Trophoblast cell (in vitro differentiated cells and primary cell): ENCODE measurements around the gene IL21R.
"Not testable (repeated sequence)": the region's sequence is repeated elsewhere in the genome, so short reads cannot be mapped to it uniquely, and the experiment has no call there.

Source experiments
- DNase-seq, 2 donors: peaks; one replicate each; pipeline ENCODE4 v3.0.0-alpha.2; 2016
- H2AFZ ChIP-seq: 2 replicates; pipeline ENCODE4 v1.6.1; 2013; ENCODE audit warnings: low read length, moderate library complexity, mild to moderate bottlenecking; ENCODE audit not compliant: insufficient read depth, poor library complexity
- H2AK5ac ChIP-seq: 2 replicates; pipeline ENCODE4 v1.6.1; 2013; ENCODE audit warnings: mild to moderate bottlenecking, low read length
- H2BK120ac ChIP-seq: 2 replicates; pipeline ENCODE4 v1.6.1; 2013; ENCODE audit warnings: low read length, mild to moderate bottlenecking, moderate library complexity; ENCODE audit not compliant: insufficient read depth, poor library complexity
- H2BK12ac ChIP-seq: 2 replicates; pipeline ENCODE4 v1.6.1; 2013; ENCODE audit warnings: mild to moderate bottlenecking, low read length, moderate library complexity
- H2BK5ac ChIP-seq: 2 replicates; pipeline ENCODE4 v1.6.1; 2013; ENCODE audit warnings: low read length, low read depth, moderate library complexity, mild to moderate bottlenecking; ENCODE audit not compliant: poor library complexity
- H3K14ac ChIP-seq: 2 replicates; pipeline ENCODE4 v1.6.1; 2013; ENCODE audit warnings: mild to moderate bottlenecking, low read length
- H3K18ac ChIP-seq: 2 replicates; pipeline ENCODE4 v1.6.1; 2013; ENCODE audit warnings: mild to moderate bottlenecking, low read length
- H3K23ac ChIP-seq: 2 replicates; pipeline ENCODE4 v1.6.1; 2013; ENCODE audit warnings: low read length
- H3K27ac ChIP-seq: 2 replicates; pipeline ENCODE4 v1.5.1; 2013; ENCODE audit warnings: low read depth, mild to moderate bottlenecking, inconsistent platforms, low read length, moderate library complexity
- H3K27me3 ChIP-seq: 2 replicates; pipeline ENCODE4 v1.6.1; 2013; ENCODE audit warnings: inconsistent platforms, mild to moderate bottlenecking, low read length, moderate library complexity; ENCODE audit not compliant: insufficient read depth
- H3K36me3 ChIP-seq, 2 experiments: 1 replicate in 1 of 2; 2 replicates in 1 of 2; pipeline ENCODE4 v1.6.1; 2013; ENCODE audit warnings: low read length in 2 of 2, mild to moderate bottlenecking in 2 of 2, moderate library complexity in 1 of 2; ENCODE audit not compliant: insufficient read depth in 2 of 2, control insufficient read depth in 1 of 2
- H3K4ac ChIP-seq: 2 replicates; pipeline ENCODE4 v1.6.1; 2013; ENCODE audit warnings: low read depth, mild to moderate bottlenecking, low read length, moderate library complexity
- H3K4me1 ChIP-seq, 2 experiments: 1 replicate in 1 of 2; 2 replicates in 1 of 2; pipeline ENCODE4 v1.6.1; 2013; ENCODE audit warnings: low read length in 2 of 2, mild to moderate bottlenecking in 2 of 2, moderate library complexity in 1 of 2; ENCODE audit not compliant: insufficient read depth in 2 of 2, control insufficient read depth in 1 of 2
- H3K4me2 ChIP-seq: 2 replicates; pipeline ENCODE4 v1.6.1; 2013; ENCODE audit warnings: inconsistent platforms, mild to moderate bottlenecking, low read length, moderate library complexity
- H3K4me3 ChIP-seq: 2 replicates; pipeline ENCODE4 v1.5.1; 2013; ENCODE audit warnings: mild to moderate bottlenecking, low read depth, low read length, inconsistent platforms
- H3K79me1 ChIP-seq: one replicate; pipeline ENCODE4 v1.6.1; 2013; ENCODE audit warnings: low read length
- H3K79me2 ChIP-seq: 2 replicates; pipeline ENCODE4 v1.6.1; 2013; ENCODE audit warnings: low read length, mild to moderate bottlenecking; ENCODE audit not compliant: control insufficient read depth, insufficient read depth, poor library complexity
- H3K9ac ChIP-seq: 2 replicates; pipeline ENCODE4 v1.6.1; 2013; ENCODE audit warnings: mild to moderate bottlenecking, low read length
- H3K9me3 ChIP-seq: 2 replicates; pipeline ENCODE4 v1.6.1; 2013; ENCODE audit warnings: low read depth, mild to moderate bottlenecking, control low read depth, inconsistent platforms, low read length; ENCODE audit not compliant: insufficient read depth
- H4K12ac ChIP-seq: 2 replicates; pipeline ENCODE4 v1.6.1; 2013; ENCODE audit warnings: low read depth, mild to moderate bottlenecking, low read length, moderate library complexity
- H4K8ac ChIP-seq: 2 replicates; pipeline ENCODE4 v1.6.1; 2013; ENCODE audit warnings: low read depth, mild to moderate bottlenecking, low read length, moderate library complexity
- H4K91ac ChIP-seq: one replicate; pipeline ENCODE4 v1.6.1; 2013; ENCODE audit warnings: low read depth, mild to moderate bottlenecking, low read length, moderate library complexity
- WGBS: extraction: QIAGEN DNeasy Blood & Tissue Kit; methylation state at CpG from one replicate; pipeline ENCODE4 v1.1.7; 2013; ENCODE audit warnings: missing lambda C conversion rate; ENCODE audit not compliant: insufficient read length, insufficient coverage; ENCODE audit errors: extremely low coverage; 5-methylcytosine and 5-hydroxymethylcytosine counted together

The IL21R gene

DNA sequence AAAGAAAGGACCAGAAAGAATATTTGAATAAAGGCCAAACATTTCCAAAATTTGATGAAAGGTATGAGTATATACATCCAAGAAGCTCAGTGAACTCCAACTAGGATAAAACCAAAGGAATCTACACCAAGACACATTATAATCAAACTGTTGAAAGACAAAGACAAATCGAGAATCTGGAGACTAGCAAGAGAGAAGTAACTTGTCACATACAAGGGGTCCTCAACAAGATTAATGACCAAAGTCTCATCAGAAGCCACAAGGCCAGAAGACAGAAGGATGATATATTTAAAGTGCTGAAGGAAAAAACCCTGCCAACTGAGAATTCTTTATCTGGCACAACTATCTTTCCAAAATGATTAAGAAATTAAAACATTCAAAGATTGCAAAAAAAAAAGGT is 9.3 kb upstream of the IL21R start:
- Histone ChIP-seq H3K4me2 (no peak overlapping the region), H3K27me3 (no peaks in the 10 kb centered on the region), H4K91ac (no peak overlapping the region), H2BK5ac (no peak overlapping the region), H4K12ac (no peak overlapping the region), H3K14ac (no peak overlapping the region), H3K79me1 (no peaks in the 10 kb centered on the region), H4K8ac (no peak overlapping the region), H3K4me1 (no peaks in the 10 kb centered on the region), H2BK120ac (no peak overlapping the region), H3K9ac (no peak overlapping the region), H3K27ac (no peak overlapping the region), H2AK5ac (no peak overlapping the region), H3K18ac (no peak overlapping the region), H3K4me3 (no peak overlapping the region), H2AFZ (no peak overlapping the region), H3K4ac (no peak overlapping the region), H3K79me2 (no peaks in the 10 kb centered on the region), H3K23ac (no peak overlapping the region), H2BK12ac (no peak overlapping the region), H3K36me3 (no peaks in the 10 kb centered on the region), H3K9me3 (peaks cover 2% of the 10 kb centered on the region)
- WGBS = no CpG with 5 or more reads among the region's 1 CpG
- no peak for DNase-seq

- H4K8ac ChIP-seq = no peak overlapping the region
- H3K14ac ChIP-seq = no peak overlapping the region
- H3K79me2 ChIP-seq = no peaks in the 10 kb centered on the region
- H3K9me3 ChIP-seq = no peaks in the 10 kb centered on the region
- no peak for DNase-seq
- no peak overlapping the region for H3K4me2 ChIP-seq
- H2BK120ac ChIP-seq = no peak overlapping the region
- no peak overlapping the region for H3K4ac ChIP-seq
- no peak overlapping the region for H2AFZ ChIP-seq
- H3K36me3 ChIP-seq = no peaks in the 10 kb centered on the region
- no peak overlapping the region for H2AK5ac ChIP-seq
- no peak overlapping the region for H4K91ac ChIP-seq
- H3K4me3 ChIP-seq = no peak overlapping the region
- no peaks in the 10 kb centered on the region for H3K4me1 ChIP-seq
- no peak overlapping the region for H3K23ac ChIP-seq
- no peak overlapping the region for H4K12ac ChIP-seq
- no peak overlapping the region for H2BK5ac ChIP-seq
- H3K27ac ChIP-seq = no peak overlapping the region
- H3K9ac ChIP-seq = no peak overlapping the region
- no peak overlapping the region for H2BK12ac ChIP-seq
- H3K79me1 ChIP-seq = no peaks in the 10 kb centered on the region
- no peak overlapping the region for H3K18ac ChIP-seq
- no peaks in the 10 kb centered on the region for H3K27me3 ChIP-seq
Observed at GRCh38 chr16:27394516-27394915, 7.5 kb upstream of the IL21R start.

DNA sequence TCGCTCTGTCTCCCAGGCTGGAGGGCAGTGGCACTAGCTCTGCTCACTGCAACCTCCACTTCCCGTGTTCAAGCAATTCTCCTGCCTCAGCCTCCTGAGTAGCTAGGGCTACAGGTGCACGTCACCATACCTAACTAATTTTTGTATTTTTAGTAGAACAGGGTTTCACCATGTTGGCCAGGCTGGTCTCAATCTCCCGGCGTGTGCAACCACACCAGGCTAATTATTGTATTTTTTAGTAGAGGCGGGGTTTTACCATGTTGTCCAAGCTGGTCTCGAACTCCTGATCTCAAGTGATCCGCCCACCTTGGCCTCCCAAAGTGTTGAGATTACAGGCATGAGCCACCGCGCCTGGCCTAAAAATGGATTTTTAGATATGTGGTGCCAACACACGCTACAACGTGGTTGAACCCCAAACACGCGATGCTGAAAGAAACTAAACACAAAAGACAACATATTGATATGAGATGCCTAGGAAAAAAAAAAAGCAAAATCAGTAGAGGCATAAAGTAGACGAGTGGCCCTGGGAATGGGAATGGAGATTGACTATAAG is 3.6 kb upstream of the IL21R start:
- not testable (repeated sequence) for H3K18ac ChIP-seq, H4K8ac ChIP-seq, H2AFZ ChIP-seq, H4K91ac ChIP-seq, DNase-seq, H3K79me2 ChIP-seq, H3K4me3 ChIP-seq, H3K14ac ChIP-seq, H3K4me1 ChIP-seq, H3K27me3 ChIP-seq, H3K9ac ChIP-seq, H3K79me1 ChIP-seq, H3K9me3 ChIP-seq, H2BK120ac ChIP-seq, H3K23ac ChIP-seq, H4K12ac ChIP-seq, H3K4ac ChIP-seq, H2BK5ac ChIP-seq, H2BK12ac ChIP-seq, H3K36me3 ChIP-seq, H3K4me2 ChIP-seq, H3K27ac ChIP-seq, H2AK5ac ChIP-seq
- WGBS = no CpG with 5 or more reads among the region's 15 CpGs

- no CpG with 5 or more reads among the region's 8 CpGs for WGBS
- no peak overlapping the region for H3K4me2 ChIP-seq
- DNase-seq = no peak
Observed at GRCh38 chr16:27398894-27399853, 2.8 kb upstream of the IL21R start.

More at GRCh38 chr16:27398894-27399853, 2.8 kb upstream of the IL21R start:
- H3K9ac ChIP-seq = no peak overlapping the region
- H2BK5ac ChIP-seq = no peak overlapping the region
- H3K4me1 ChIP-seq = no peaks in the 10 kb centered on the region
- no peak overlapping the region for H3K18ac ChIP-seq
- peaks cover 2% of the 10 kb centered on the region for H3K9me3 ChIP-seq
- H3K4ac ChIP-seq = no peak overlapping the region
- no peaks in the 10 kb centered on the region for H3K36me3 ChIP-seq
- no peak overlapping the region for H2AK5ac ChIP-seq
- H3K79me1 ChIP-seq = no peaks in the 10 kb centered on the region
- H2BK12ac ChIP-seq = no peak overlapping the region
- no peak overlapping the region for H3K14ac ChIP-seq
- no peak overlapping the region for H3K27ac ChIP-seq
- no peak overlapping the region for H4K91ac ChIP-seq
- H3K4me3 ChIP-seq = no peak overlapping the region
- no peak overlapping the region for H4K8ac ChIP-seq
- no peak overlapping the region for H2AFZ ChIP-seq
- H4K12ac ChIP-seq = no peak overlapping the region
- H3K23ac ChIP-seq = no peak overlapping the region
- H3K27me3 ChIP-seq = no peaks in the 10 kb centered on the region
- H3K79me2 ChIP-seq = no peaks in the 10 kb centered on the region
- no peak overlapping the region for H2BK120ac ChIP-seq
